ENCODE data around the gene RHBDF2.

Gene RHBDF2

DNA sequence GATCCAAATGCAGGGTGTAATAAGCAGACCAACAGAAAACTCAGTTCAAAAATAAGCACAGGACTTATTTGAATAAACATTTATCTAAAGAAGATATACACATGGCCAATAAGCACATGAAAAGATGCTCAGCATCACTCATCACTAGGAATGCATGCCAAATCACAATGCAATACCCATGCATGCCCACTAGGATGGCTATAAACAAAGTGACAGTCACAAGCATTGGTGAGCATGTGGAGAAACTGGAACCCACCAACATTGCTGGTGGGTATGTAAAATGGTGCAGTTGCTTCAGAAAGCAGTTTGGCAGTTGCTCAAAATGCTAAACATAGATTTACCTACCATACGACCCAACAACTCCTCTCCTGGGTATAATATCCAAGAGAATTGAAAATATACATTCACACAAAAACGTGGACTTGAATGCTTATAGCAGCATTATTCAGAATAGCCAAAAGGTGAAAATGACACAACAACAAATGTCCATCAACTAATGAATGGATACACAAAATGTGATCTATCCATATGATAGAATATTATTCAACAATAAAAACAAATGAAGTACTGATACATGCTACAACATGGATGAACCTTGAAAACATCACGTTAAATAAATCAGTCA, 68.4 kb downstream of the RHBDF2 start:
- TF ChIP-seq TAF1 (IDR thresholded peaks at IDR 0.05; ENCODE audit: borderline replicate concordance, insufficient read depth, low read length) (no peak), FOXP2 (optimal IDR thresholded peaks at IDR 0.05; ENCODE audit: borderline replicate concordance, extremely low read depth, extremely low read length, insufficient read depth) (no peak), POLR2AphosphoS5 (IDR thresholded peaks at IDR 0.05; ENCODE audit: low read depth, low read length) (no peak), SIN3A (IDR thresholded peaks at IDR 0.05; ENCODE audit: borderline replicate concordance, insufficient read depth, low read length) (no peak)
- TF ChIP-seq, protein P1, sequence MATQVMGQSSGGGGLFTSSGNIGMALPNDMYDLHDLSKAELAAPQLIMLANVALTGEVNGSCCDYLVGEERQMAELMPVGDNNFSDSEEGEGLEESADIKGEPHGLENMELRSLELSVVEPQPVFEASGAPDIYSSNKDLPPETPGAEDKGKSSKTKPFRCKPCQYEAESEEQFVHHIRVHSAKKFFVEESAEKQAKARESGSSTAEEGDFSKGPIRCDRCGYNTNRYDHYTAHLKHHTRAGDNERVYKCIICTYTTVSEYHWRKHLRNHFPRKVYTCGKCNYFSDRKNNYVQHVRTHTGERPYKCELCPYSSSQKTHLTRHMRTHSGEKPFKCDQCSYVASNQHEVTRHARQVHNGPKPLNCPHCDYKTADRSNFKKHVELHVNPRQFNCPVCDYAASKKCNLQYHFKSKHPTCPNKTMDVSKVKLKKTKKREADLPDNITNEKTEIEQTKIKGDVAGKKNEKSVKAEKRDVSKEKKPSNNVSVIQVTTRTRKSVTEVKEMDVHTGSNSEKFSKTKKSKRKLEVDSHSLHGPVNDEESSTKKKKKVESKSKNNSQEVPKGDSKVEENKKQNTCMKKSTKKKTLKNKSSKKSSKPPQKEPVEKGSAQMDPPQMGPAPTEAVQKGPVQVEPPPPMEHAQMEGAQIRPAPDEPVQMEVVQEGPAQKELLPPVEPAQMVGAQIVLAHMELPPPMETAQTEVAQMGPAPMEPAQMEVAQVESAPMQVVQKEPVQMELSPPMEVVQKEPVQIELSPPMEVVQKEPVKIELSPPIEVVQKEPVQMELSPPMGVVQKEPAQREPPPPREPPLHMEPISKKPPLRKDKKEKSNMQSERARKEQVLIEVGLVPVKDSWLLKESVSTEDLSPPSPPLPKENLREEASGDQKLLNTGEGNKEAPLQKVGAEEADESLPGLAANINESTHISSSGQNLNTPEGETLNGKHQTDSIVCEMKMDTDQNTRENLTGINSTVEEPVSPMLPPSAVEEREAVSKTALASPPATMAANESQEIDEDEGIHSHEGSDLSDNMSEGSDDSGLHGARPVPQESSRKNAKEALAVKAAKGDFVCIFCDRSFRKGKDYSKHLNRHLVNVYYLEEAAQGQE (IDR thresholded peaks at IDR 0.05; ENCODE audit: insufficient read depth in 1 of 2, low read depth in 2 of 2, low read length in 2 of 2): no peak

DNA sequence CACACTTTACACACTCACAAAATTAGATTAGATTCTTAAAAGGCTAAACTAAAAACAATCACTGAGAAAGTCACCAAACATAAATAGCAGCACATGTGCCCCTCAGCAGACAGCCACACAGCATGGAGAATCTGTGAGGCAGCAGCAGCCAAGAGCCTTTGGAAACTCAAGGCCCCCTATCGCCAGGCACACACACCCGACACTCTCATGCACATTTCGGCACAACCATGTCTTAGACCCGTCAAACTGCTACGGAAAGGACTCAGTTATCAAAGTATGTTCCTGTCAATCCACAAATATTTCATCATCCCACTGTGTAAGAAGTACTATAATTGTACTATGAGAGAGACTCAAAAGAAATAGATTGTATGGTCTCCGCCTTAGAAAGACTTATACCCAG, 69.2 kb downstream of the RHBDF2 start:
- TF ChIP-seq FOXP2 (optimal IDR thresholded peaks at IDR 0.05; ENCODE audit: borderline replicate concordance, extremely low read depth, extremely low read length, insufficient read depth) (no peak), SIN3A (IDR thresholded peaks at IDR 0.05; ENCODE audit: borderline replicate concordance, insufficient read depth, low read length) (no peak), TAF1 (IDR thresholded peaks at IDR 0.05; ENCODE audit: borderline replicate concordance, insufficient read depth, low read length) (no peak), POLR2AphosphoS5 (IDR thresholded peaks at IDR 0.05; ENCODE audit: low read depth, low read length) (no peak)
- TF ChIP-seq, protein P1 (IDR thresholded peaks at IDR 0.05; ENCODE audit: insufficient read depth in 1 of 2, low read depth in 2 of 2, low read length in 2 of 2): no peak

DNA sequence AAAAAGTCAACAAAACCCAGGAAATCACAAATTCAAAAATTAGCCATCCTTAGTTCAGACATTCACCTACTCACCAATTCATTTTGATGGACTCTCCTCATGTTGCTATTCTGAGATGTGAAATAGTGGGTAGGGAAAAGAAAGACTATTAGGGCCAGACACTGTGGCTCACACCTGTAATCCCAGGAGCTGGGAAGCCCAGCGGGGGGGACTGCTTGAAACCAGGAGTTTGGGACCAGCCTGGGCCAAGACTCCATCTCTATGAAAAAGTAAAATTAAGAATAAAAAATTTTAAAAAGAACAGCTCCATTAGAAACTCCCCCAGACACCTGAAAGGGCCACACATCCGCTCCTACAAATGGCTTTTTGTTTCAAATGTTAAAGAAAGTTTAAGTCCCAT, 69.7 kb downstream of the RHBDF2 start:
- no peak for TF ChIP-seq FOXP2 (optimal IDR thresholded peaks at IDR 0.05; ENCODE audit: borderline replicate concordance, extremely low read depth, extremely low read length, insufficient read depth)
- no peak for TF ChIP-seq POLR2AphosphoS5 (IDR thresholded peaks at IDR 0.05; ENCODE audit: low read depth, low read length)
- TF ChIP-seq, protein P1 (IDR thresholded peaks at IDR 0.05; ENCODE audit: insufficient read depth in 1 of 2, low read depth in 2 of 2, low read length in 2 of 2): no peak
- no peak for TF ChIP-seq SIN3A (IDR thresholded peaks at IDR 0.05; ENCODE audit: borderline replicate concordance, insufficient read depth, low read length)
- TF ChIP-seq TAF1 (IDR thresholded peaks at IDR 0.05; ENCODE audit: borderline replicate concordance, insufficient read depth, low read length): no peak

DNA sequence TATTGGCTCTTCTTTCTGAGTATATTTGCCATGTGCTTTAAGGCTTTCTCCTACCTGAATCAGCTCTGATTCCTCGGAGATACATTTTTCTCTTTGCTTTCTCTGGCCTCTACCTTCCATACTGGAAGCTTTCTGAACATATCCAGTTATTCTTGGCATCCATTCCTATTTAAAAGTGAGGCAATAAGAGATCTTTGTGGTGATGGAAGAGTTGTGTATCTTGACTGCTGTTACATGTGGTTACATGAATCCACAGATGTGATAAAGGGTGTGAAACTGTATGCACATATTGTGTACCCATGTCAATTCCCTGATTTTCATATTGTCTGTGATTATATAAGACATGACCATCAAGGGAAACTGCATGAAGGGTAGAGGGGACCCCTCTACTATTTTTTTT, 72.7 kb downstream of the RHBDF2 start:
- no peak for TF ChIP-seq SIN3A (IDR thresholded peaks at IDR 0.05; ENCODE audit: borderline replicate concordance, insufficient read depth, low read length)
- TF ChIP-seq POLR2AphosphoS5 (IDR thresholded peaks at IDR 0.05; ENCODE audit: low read depth, low read length): no peak
- TF ChIP-seq, protein P1 (IDR thresholded peaks at IDR 0.05; ENCODE audit: insufficient read depth in 1 of 2, low read depth in 2 of 2, low read length in 2 of 2): no peak
- TF ChIP-seq FOXP2 (optimal IDR thresholded peaks at IDR 0.05; ENCODE audit: borderline replicate concordance, extremely low read depth, extremely low read length, insufficient read depth): no peak
- no peak for TF ChIP-seq TAF1 (IDR thresholded peaks at IDR 0.05; ENCODE audit: borderline replicate concordance, insufficient read depth, low read length)
